Breast epithelium (tissue), 3 donors: ENCODE results near the gene RBP3.

Source experiments
- CTCF ChIP-seq, 3 donors: fragments of 450-650 bp; IDR thresholded peaks; one replicate each; pipeline ENCODE4 v1.5.1; 2016 to 2017; ENCODE audit warnings: antibody characterized with exemption in 3 of 3, mild to moderate bottlenecking in 3 of 3, moderate library complexity in 3 of 3
- POLR2A ChIP-seq: fragments of 450-650 bp; IDR thresholded peaks from one replicate; pipeline ENCODE4 v1.6.1; 2016; ENCODE audit warnings: antibody characterized with exemption, mild to moderate bottlenecking, moderate library complexity

- TF ChIP-seq CTCF (IDR thresholded peaks at IDR 0.05) (no peak), POLR2A (no peak)
These were observed 874 bp upstream of the RBP3 start for GRCh38 chr10:47347303-47347675.
